ENCODE results near the gene JCAD.
A peak's percentile ranks its signal among the peaks of the same experiment; 100 is the strongest.

The JCAD gene

DNA sequence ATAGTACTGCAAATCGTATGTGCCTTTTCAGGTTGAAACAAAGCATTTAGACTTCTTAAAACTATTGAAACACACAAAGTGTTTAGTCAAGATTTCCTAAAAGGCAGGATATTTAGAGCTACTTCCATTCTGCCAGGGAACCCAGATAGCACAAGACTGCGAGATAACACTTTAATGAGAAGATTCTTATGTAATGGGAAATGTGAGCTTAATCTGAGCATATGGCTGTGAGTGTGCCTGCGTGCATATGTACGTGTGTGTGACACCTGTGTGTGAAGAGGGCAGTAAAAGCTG, 14.3 kb upstream of the JCAD start:
- no peak for DNase-seq

- DNase-seq = no peak
Measured at GRCh38 chr10:30073045-30073766, 13.8 kb upstream of the JCAD start.

- DNase-seq = no peak
Measured at GRCh38 chr10:30072068-30072467, 12.7 kb upstream of the JCAD start.

- no peak for DNase-seq
Measured at GRCh38 chr10:30070001-30070685, 10.8 kb upstream of the JCAD start.

DNA sequence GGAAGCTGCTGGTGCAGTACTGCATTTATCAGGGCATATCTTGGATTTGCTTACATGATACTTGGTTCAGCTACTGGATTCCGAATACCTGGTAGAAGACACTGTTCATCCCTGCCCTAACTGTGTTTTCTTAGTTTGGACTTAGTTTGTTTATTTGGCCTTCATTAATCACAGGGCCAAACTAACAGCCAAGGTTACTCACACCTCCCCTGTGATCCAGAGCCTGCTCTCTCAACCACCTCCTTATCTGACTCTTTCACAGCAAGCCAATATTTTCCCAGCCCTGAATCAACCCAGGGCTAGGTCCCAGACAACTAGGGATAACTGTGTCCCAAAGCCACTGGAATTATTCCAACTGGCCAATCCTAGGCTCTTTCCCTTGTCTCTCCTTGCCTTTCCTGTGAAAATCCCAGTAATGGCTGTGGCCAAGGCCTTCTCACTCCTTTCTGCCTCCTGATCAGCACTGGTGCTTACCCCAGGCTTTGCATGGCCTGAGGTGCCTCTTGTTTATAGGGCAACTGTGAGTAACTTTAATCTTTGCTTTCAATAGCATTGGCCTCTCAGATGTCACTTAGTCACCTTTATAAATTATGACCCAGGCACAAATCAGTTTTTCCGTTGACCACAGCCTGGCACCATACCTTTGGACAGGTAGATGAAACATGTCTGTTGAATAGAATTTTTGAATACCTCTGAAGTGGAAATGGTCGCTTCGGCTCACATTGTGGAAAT, 9.3 kb upstream of the JCAD start:
- DNase-seq = no peak

DNA sequence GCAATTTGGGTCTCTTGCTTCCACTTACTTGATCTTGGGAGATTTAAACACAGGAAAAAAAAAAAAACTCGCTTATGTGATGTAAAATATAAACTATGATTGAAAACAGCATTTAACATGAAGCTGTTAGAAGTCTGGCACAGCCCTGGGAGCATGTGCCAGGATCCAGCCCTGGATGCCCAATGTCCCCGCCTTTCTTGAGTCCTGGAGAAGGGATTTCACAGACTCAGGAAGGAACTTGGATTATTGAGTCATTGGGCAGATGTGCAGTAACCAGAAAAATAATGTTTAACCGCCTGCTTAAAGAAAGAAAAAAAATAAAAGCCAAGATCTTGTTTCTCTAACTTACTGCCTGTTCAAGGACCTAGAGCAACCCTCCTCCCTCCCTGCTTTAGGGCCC, 3.7 kb upstream of the JCAD start:
- DNase-seq = no peak

DNA sequence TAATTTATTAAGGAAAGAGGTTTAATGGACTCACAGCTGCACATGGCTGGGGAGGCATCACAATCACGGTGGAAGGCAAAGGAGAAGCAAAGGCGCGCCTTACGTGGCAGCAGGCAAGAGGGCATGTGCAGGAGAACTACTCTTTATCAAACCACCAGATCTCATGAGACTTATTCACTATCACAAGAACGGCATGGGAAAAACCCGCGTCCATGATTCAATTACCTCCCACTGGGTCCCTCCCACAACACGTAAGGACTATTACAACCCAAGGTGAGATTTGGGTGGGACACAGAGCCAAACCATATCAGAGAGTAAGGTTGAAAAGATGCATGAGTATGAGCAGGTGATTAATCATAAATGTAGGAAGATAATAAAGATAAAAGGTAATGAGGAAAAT, 3.2 kb upstream of the JCAD start:
- no peak for DNase-seq

DNA sequence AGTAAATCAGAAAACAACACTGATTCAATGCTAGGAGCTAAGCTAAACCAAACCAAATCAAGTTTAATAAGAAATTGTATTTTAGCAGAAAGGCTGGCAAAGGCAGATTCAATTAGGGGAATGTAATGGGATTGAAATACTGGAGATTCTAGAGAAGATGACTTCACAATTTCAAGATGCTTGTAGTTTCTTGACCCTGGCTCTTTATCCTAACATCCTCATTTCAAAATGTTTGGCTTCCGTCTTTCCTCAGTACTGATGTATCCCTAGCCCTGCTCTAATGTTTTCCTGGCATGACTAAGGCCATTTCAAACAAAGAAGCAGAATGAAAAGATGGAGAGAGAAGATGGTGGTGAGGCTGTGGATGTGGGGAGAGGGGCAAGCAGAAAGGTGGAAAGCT, 2.7 kb upstream of the JCAD start:
- DNase-seq = no peak

DNA sequence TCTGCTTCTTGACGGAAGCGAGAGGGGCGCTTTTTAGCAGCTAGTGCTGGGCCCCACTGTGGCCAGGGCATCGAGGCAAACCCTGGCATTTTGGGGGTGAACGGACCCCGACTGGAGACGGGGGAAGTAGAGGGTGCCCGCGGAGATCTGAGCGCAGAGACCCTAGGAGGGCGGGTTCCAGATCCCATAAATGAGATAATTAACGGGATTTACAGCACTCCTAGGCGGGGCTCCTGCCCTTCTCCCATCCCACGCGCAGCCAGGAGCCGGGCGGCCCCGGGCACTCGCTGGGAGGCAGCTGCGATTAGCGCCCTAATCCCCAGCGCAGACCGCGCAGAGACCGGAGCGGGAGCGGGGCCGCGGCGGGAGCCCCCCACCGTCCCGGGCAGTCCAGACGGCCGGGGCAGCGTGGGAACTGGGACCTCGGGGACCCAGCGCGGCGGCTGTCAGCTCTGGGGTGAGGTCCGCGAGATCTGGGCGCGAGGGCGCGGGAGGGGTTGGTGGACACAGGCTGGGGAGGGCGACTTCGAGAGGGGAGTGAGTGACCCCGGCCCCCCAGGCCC, 735 bp downstream of the JCAD start:
- no peak for DNase-seq

DNA sequence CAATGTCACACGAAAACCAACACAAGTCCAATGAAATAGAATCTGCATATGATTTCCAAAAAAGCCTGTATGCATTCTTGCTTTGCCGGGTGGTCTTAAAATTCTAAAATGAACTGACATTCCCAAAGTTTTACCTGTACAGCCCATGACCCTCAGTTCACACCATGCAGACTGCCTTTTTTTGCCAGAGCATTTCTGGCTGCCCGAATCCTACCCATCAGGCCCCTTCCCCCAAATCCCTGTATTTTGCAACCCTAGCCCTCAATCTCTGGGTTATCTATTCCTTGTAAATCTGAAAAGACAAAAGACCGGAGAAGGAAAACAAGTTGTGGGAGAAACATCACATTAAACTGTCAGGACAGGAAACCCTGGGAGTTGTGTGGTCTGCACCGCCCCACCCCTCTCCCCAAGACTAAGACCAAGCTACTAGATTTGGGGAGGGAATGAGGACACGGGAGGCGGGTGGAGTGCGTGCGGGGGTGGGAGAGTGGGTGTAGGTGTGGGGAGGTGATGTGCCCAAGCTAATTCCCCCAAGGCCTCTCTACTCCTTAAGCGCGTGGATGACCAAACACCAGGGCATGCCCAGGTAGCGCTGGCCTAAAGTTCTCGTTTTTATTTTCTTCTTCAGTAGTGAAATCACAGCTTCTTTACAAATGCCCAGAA, 1.4 kb downstream of the JCAD start:
- DNase-seq = no peak

- DNase-seq = no peak
Measured at GRCh38 chr10:30057421-30057841, 2.0 kb downstream of the JCAD start.

DNA sequence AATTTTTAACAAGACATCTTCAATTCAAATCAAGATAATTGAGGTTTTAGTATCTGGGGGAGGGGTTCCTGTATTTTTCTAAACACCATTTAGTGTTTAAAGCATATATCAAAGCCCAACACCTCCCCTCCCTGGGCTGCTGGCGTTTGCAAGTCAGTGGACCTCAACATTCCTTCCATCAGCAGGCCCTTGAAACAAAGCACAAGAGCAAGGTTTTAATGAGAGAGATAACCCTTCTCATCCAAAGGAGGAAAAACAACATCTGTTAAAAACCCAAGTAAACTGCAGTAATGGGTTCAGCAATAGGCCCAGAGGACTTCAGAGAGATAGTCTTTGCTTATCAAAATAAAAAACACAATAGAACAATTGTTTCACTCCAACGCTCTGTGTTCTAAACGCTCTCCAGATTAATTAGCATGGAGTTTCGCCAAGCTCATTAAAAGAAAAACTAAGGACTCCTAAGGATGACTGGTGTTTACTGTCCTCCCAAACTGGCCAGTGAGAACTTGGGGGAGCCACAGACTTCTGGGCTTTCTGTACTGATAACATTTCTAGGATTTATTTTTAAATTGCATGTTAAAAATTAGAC, 2.5 kb downstream of the JCAD start:
- no peak for DNase-seq

GRCh38 chr10:30056281-30056680, 3.1 kb downstream of the JCAD start:
- no peak for DNase-seq

GRCh38 chr10:30055226-30055662, 4.1 kb downstream of the JCAD start:
- DNase-seq = no peak

GRCh38 chr10:30052062-30052461, 7.3 kb downstream of the JCAD start:
- no peak for DNase-seq

GRCh38 chr10:30051220-30051619, 8.2 kb downstream of the JCAD start:
- no peak for DNase-seq

DNA sequence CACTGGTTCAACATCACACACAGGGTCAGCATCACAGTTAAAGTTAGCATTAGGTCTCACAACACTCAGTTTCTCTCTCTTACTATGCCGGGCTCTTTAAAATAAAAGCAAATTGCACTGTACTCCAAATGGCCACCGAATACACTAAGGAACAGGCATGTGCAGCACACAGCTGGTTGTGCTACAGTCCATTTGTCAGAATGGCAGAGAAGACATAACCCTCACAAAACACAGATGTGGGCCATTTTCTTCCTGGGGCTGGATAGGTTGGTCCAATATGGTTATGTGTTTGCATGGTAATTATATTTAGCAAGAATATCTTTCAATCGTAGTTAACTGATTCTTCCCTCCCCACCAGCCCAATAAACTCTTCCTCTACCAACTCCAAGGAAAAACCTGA, 9.0 kb downstream of the JCAD start:
- no peak for DNase-seq

DNA sequence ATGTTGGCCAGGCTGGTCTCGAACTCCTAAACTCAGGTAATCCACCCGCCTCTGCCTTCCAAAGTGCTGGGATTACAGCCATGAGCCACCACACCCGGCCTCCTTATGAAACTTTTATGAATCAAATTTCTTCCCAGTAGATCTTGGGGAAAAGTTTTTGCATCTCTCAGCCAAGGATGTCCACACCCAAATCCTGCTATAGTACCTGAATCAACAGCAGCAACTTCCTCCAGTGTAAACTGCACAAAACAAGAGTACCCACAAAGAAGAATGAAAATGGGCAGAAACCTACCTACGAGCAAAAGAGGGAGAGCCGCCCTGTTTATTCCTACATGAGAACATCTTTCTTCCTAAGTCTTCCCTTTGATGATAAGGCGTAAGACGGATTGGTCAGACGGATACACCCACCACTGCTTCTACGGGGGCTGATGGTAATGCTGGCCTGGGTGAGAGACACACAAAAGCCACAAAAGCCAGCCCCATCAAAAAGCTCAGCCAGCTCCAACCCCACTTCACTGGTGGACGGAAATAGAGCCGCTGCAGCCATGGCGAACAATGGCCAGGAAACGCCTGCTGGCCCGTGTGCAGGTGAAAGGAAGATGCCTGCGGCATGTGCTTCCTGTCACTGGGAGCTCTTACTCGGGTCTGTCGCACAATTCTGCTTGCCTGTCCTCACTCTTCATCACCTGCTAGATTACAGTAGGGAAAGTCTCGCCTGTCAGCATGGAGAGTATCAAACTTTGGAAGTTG, 10.4 kb downstream of the JCAD start:
- no peak for DNase-seq

- DNase-seq = no peak
Measured at GRCh38 chr10:30047924-30048531, 11.4 kb downstream of the JCAD start.

- no peak for DNase-seq
Measured at GRCh38 chr10:30047430-30047829, 12.0 kb downstream of the JCAD start.

DNA sequence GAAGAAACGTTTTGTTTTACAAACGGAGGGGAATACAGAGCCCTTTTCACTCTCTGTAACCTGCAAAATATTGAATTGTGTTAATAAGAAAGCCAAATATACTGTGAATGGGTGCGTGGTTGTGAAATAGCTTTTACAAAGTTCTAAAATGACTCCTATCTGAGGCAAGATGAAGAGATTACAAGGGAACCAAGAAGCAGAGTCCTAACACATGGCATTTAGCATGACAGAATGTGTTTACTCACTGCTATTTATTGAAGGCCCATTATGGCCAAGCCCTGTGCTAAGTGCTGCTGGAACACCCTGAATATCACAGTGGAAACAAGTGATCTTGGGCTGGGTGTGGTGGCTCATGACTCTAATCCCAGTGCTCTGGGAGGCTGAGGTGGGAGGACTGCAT, 12.9 kb downstream of the JCAD start:
- DNase-seq = peak; percentile 18

GRCh38 chr10:30045961-30046360, 13.4 kb downstream of the JCAD start:
- DNase-seq = peak; percentile 49
